NCI-H774 (cell line): Measurements from ENCODE around the gene FEM1C.
"Not testable (repeated sequence)": the region's sequence is repeated elsewhere in the genome, so short reads cannot be mapped to it uniquely, and the experiment has no call there.

Experiments used
- DNase-seq: peaks from one replicate; lab custom pipeline; 2025; lab: John Stamatoyannopoulos, UW

Gene FEM1C

GRCh38 chr5:115520191-115520590, 24.4 kb downstream of the FEM1C start:
- no peak for DNase-seq

DNA sequence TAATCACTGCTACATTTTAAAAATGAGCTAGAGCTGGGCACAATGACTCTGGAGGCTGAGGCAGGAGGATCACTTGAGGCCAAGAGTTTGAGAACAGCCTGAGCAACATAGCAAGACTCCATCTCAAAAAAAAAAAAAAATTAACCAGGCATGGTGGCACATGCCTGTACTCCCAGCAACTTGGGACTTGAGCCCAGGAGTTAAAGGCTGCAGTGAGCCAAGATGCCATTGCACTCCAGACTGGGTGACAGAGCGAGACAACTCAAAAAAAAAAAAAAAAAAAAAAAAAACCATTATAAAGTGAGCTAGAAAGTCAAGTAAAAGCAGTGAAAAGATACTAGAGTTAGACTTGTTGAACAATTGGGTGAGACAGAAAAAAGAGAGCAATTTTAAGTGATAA, 28.2 kb downstream of the FEM1C start:
- DNase-seq: no peak

GRCh38 chr5:115514220-115514619, 30.4 kb downstream of the FEM1C start:
- no peak for DNase-seq

DNA sequence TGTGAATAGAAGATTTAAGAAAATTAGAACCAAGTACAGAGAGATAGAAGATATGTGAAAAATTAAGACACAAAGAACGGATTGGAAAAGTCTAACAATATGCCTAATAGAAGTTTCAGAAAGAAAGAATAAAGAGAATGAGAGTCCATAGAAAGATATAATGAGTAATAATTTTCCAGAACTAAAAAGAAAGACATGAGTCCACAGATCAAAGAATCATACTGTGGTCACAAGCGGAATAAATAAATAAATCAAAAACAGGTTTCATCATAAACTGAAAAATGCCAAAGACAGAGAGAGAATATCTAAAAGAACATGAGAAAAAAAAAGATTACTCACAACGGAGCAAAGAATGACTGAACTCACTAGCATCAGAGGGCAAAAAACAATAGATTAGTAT, 32.9 kb downstream of the FEM1C start:
- no peak for DNase-seq

- DNase-seq: no peak
Measured at GRCh38 chr5:115510145-115510645, 34.4 kb downstream of the FEM1C start.

DNA sequence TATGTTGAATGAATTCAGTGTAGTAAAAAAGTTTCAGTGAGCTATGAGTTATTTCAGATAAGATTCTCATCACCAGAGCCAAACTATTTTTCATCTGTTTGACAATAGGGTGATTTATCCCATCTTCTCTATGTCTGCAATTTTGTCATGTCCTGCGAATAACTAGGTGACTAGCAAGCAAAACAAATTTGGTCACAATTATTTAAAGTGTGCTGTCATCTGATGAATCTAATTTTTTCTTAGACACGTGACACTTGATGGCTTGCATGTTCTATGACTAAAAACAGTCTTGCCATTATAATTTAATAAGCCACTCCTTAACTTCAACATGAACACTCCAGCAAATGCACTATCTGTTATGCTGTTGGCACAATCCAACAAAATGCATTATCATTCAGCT, 35.0 kb downstream of the FEM1C start:
- DNase-seq: no peak

DNA sequence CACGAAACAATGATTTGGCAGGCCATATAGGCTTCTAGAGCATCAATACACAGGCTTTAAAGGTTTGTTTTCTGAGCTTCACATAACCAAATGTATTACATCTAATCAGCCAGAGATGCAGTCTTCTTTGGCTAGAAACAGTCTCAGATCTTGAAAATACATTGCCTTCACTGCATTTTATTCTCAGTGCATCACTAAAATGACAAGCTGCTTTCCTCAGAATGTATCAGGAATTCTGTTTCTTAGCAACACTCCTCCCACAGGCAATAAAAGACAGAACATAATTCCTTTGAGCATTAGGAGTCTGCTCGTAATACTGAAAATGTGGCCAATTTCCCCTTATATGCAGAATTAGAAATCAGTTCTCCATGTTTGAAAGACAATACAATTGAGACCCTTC, 36.9 kb downstream of the FEM1C start:
- DNase-seq: no peak

GRCh38 chr5:115503420-115503819, 41.2 kb downstream of the FEM1C start:
- DNase-seq: no peak

DNA sequence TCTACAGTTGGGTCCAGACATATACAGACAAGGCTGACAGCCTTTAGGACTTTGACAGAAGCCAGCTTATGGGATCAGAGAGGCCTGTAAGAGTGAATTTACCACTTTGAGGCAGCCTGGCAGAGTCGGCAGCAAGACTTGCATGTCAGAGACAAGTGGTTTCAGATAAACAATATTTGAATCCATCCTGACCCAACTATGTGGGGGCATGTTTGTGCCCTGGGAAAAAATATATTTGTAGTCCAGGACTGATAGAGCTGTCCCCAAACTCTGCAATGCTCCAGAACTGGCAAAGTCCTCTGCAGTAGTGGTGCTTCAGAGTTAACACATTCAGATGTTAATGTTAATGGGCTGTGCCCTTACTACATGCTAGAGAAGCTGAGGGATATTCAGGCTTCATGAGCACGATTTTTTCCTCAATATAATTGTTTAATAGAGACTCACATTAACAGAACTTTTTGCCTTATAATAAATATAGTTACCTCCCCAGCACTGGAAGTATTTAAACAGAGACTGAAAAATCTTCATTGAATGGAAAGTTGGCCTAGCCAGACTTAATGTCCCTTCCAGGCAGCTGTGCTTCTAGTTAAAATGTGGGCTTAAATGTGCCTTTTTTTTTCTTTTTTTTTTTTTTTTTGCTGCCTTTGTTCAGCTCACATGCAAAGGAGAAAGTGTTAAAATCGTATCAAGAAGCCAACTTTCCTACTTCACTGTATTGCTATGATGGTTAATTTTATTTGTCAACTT, 42.9 kb downstream of the FEM1C start:
- DNase-seq: no peak

DNA sequence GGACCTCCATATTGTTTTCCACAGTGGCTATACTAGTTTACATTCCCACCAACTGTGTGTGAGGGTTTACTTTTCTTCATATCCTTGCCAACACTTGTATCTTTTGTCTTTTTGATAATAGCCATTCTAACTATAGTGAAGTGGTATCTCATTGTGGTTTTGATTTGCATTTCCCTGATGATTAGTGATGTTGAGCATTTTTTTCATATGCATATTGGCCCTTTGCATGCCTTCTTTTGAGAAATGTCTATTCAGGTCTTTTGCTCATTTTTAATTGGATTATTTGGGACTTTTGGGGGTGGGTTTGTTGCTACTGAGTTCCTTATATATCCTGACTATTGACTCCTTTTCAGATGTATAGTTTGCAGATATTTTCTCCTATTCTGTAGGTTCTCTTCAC, 44.4 kb downstream of the FEM1C start:
- no peak for DNase-seq

DNA sequence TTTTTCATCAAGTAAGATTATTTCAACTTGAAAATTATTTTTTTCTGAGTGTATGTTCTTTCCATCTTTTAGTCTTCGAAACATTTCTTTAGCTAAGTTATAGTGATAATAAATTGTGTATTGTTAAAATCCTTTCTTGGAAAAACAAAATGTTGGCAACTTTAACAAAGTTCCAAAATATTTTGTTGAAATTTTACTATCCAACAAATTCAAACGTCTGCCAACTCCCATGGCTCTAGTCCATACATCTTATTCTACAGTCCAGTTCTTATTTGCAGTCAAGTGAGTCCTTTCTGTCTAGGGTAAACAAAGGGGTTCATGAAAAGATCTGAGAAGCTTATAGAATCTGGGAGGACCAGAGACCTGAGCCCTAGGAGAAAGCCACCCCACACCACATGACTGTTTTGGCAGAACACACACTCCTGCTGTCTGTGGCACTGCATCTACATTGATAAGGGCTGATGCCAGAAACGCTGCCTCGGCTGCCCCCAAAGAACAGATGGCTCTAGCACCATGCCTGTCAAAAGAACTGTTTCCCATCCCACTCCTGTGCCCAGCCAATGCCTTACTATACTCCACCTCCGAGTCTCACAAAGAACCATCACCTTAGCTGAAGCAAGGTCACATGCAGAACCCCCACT, 47.5 kb downstream of the FEM1C start:
- DNase-seq: no peak

GRCh38 chr5:115494570-115495289, 49.8 kb downstream of the FEM1C start:
- no peak for DNase-seq

GRCh38 chr5:115490596-115490995, 54.0 kb downstream of the FEM1C start:
- no peak for DNase-seq

DNA sequence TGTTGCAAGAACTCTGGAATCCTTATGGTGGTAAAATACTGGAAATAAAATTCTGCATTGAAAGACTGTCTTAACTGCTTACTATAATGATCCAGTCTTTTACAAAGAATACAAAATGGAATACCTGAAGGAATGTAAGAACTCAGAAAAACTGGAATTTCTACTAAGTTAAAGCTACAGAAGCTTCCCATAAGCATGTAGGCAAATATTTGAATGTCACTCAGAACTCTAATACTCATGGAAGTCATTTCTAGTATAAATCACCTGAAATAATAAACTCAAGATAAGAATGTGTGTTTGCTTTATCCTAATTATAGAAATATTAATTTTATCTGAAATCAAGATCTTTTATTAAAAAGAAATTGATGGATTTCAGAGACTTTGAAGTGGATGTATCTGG, 54.8 kb downstream of the FEM1C start:
- DNase-seq: no peak

DNA sequence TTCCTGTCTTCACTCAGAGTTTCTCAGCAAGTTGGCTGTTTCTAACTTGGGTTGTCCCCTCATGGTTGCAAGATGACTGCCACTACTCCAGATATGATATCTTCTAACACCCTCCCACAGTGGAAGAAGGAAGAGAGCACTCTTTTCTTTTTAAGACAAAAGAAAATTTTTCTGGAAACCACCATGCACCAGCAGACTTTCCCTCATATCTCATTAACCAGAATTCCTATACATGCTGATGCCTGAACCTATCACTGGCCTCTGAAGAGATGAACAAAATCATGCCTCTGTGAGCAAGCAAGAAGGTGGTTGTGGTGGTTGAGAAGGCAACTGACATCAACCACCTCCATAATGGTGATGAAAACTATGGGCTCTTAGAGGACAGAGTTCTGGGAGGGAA, 56.8 kb downstream of the FEM1C start:
- no peak for DNase-seq

- DNase-seq: no peak
Measured at GRCh38 chr5:115487168-115487567, 57.4 kb downstream of the FEM1C start.

DNA sequence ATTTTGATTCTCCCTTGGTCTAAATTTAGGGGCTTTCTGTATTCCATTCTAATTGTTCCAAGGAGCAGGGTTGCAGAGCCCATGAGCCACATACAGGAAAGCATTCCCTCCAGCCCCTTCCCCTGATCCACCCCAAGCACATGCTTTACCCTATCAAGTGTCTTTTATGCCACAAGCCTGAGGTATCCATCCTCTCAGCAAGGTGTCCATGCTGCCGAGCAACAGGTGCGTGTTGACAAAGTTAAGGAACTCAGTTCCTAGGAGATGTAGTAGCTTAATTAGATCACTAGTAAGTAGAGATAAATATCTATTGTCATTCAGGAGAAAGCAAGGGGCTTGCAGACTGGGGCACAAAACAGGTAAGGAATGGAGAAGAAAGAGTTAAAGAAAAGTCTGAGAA, 57.8 kb downstream of the FEM1C start:
- DNase-seq: no peak

DNA sequence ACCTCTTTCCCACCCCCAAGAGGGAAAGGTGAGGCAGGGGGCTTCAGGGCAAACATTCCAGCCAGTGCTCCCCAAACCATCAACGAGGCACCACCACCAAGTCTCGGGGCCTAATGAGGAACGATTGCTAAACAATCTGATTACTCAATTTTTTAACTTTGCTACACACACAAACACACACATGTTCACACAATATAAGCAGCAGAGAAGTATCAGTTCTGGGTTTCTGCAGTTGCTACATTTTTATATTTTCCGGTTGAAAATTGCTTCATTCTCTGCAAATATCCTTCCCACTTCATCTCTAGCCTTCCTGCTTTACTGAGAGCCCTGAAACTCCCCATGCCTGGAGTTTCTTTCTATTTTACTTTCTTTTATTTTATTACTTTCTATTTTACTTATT, 60.2 kb downstream of the FEM1C start:
- no peak for DNase-seq

GRCh38 chr5:115480900-115481299, 63.7 kb downstream of the FEM1C start:
- DNase-seq: no peak

GRCh38 chr5:115480271-115480670, 64.3 kb downstream of the FEM1C start:
- no peak for DNase-seq

DNA sequence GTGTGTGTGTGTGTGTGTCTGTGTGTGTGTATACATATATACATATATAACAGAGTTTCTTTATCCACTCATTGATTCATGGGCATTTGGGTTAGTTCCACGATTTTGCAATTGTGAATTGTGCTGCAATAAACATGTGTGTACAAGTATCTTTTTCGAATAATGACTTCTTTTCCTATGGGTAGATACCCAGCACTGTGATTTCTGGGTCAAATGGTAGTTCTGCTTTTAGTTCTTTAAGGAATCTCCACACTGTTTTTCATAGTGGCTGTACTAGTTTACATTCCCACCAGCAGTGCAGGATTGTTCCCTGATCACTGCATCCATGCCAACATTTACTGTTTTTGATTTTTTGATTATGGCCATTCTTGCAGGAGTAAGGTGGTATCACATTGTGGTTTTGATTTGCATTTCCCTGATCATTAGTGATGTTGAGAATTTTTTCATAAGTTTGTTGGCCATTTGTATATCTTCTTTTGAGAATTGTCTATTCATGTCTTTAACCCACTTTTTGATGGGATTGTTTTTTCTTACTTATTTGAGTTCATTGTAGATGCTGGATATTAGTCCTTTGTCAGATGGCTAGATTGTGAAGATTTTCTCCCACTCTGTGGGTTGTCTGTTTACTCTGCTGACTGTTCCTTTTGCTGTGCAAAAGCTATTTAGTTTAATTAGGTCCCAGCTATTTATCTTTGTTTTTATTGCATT, 65.3 kb downstream of the FEM1C start:
- DNase-seq: not testable (repeated sequence)

DNA sequence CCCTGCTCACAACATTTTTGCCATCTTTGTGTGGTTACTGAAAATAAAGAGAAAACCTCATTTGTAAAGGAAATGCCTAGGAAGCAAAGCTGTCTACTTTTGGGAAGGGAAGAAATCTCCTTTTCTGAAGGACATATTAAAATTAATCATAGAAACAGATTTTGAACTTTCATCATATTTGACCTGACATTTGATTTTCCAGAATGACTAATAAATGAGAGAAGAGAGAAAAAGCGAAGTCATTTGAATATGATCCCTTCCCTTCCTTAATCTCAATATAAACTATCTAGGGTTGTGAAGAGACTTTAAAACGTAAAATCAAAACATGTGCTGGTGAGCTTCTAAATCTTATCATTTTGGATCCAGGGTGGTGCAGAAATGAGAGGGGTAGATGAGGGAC, 66.3 kb downstream of the FEM1C start:
- no peak for DNase-seq
